MM.1S (cell line): Measurements from ENCODE around the gene CBX6.

Experiments
- DNase-seq: peaks from one replicate; pipeline ENCODE4 v3.0.0-alpha.2; 2015
- H2AFZ ChIP-seq: fragments of 300-600 bp; sonication (generic); 2 replicates; pipeline ENCODE4 v1.6.0; 2016; ENCODE audit warnings: antibody characterized with exemption, low read length
- H3F3A ChIP-seq: fragments of 300-600 bp; sonication (generic); 2 replicates; pipeline ENCODE4 v1.6.1; 2016; ENCODE audit warnings: mild to moderate bottlenecking, antibody characterized with exemption, low read length, moderate library complexity, mixed read lengths; ENCODE audit not compliant: insufficient read depth
- H3K27ac ChIP-seq: fragments of 300-600 bp; sonication (generic); 2 replicates; pipeline ENCODE4 v1.5.1; 2016; ENCODE audit warnings: mild to moderate bottlenecking, low read length
- H3K27me3 ChIP-seq: fragments of 300-600 bp; sonication (generic); replicated peaks from 2 replicates; pipeline ENCODE4 v1.6.0; 2016; ENCODE audit warnings: low read length; ENCODE audit not compliant: insufficient read depth
- H3K36me3 ChIP-seq: fragments of 300-600 bp; sonication (generic); replicated peaks from 2 replicates; pipeline ENCODE4 v1.6.1; 2016; ENCODE audit warnings: mild to moderate bottlenecking, low read length, mixed read lengths; ENCODE audit not compliant: insufficient read depth
- H3K4me1 ChIP-seq: fragments of 300-600 bp; sonication (generic); 2 replicates; pipeline ENCODE4 v1.6.1; 2016; ENCODE audit warnings: low read length, mixed read lengths
- H3K4me2 ChIP-seq: fragments of 300-600 bp; sonication (generic); 2 replicates; pipeline ENCODE4 v1.6.0; 2016; ENCODE audit warnings: low read depth, low read length
- H3K4me3 ChIP-seq: fragments of 300-600 bp; sonication (generic); 2 replicates; pipeline ENCODE4 v1.5.1; 2016; ENCODE audit warnings: low read length, mixed read lengths
- H3K79me2 ChIP-seq: fragments of 300-600 bp; sonication (generic); 2 replicates; pipeline ENCODE4 v1.6.1; 2016; ENCODE audit warnings: mixed run types, low read length, mixed read lengths
- H3K9ac ChIP-seq: fragments of 300-600 bp; sonication (generic); 2 replicates; pipeline ENCODE4 v1.6.1; 2016; ENCODE audit warnings: low read length, mixed read lengths
- H3K9me2 ChIP-seq: fragments of 300-600 bp; sonication (generic); replicated peaks from 2 replicates; pipeline ENCODE4 v1.6.1; 2016; ENCODE audit warnings: mild to moderate bottlenecking, low read length, mixed read lengths; ENCODE audit not compliant: insufficient read depth
- H3K9me3 ChIP-seq: fragments of 300-600 bp; sonication (generic); replicated peaks from 2 replicates; pipeline ENCODE4 v1.6.1; 2016; ENCODE audit warnings: mild to moderate bottlenecking, low read length, mixed read lengths; ENCODE audit not compliant: insufficient read depth
- H4K20me1 ChIP-seq: fragments of 300-600 bp; sonication (generic); 2 replicates; pipeline ENCODE4 v1.6.1; 2016; ENCODE audit warnings: mild to moderate bottlenecking, low read length, moderate library complexity, mixed read lengths; ENCODE audit not compliant: insufficient read depth
- EZH2 ChIP-seq: fragments of 300-600 bp; sonication (generic); optimal IDR thresholded peaks from 2 replicates; pipeline ENCODE3; 2017; ENCODE audit warnings: low read depth, mild to moderate bottlenecking, antibody characterized with exemption, low read length, mixed read lengths
- EZH2phosphoT487 ChIP-seq: fragments of 300-600 bp; sonication (generic); IDR thresholded peaks from 2 replicates; pipeline ENCODE4 v1.6.1; 2018; ENCODE audit warnings: antibody characterized with exemption, low read length
- TF ChIP-seq, protein P1 (sequence below): fragments of 300-600 bp; sonication (generic); IDR thresholded peaks from 2 replicates; pipeline ENCODE4 v1.5.1; 2016; ENCODE audit warnings: antibody characterized with exemption, low read length, mixed read lengths

Gene CBX6

DNA sequence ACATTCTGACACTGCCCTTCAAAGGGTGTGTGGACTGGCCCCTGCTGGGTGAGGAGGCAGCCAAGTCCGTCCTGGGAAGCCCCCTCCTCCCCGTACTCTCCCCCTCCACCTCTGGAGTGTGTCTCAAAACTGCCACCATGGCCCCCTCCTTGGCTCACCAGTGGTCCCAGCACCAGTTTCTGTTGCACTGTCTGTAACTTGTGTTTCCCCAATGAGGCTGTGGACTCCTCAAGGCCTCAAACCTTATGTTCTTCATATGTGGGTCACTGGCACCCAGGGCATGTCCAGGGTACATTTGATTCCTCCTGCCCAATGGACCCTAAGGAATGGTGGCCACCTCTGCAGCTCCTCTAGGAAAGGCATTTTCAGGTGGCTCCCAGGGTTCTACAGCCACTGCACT, 21.6 kb downstream of the CBX6 start:
- H3K27ac ChIP-seq, result no peak overlapping the region
- no peaks in the 10 kb centered on the region for H3K36me3 ChIP-seq
- H3F3A ChIP-seq, result no peaks in the 10 kb centered on the region
- DNase-seq, result no peak
- H4K20me1 ChIP-seq, result no peaks in the 10 kb centered on the region
- TF ChIP-seq, protein P1, sequence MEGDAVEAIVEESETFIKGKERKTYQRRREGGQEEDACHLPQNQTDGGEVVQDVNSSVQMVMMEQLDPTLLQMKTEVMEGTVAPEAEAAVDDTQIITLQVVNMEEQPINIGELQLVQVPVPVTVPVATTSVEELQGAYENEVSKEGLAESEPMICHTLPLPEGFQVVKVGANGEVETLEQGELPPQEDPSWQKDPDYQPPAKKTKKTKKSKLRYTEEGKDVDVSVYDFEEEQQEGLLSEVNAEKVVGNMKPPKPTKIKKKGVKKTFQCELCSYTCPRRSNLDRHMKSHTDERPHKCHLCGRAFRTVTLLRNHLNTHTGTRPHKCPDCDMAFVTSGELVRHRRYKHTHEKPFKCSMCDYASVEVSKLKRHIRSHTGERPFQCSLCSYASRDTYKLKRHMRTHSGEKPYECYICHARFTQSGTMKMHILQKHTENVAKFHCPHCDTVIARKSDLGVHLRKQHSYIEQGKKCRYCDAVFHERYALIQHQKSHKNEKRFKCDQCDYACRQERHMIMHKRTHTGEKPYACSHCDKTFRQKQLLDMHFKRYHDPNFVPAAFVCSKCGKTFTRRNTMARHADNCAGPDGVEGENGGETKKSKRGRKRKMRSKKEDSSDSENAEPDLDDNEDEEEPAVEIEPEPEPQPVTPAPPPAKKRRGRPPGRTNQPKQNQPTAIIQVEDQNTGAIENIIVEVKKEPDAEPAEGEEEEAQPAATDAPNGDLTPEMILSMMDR, result no peak
- TF ChIP-seq EZH2phosphoT487, result no peak
- no peak for TF ChIP-seq EZH2
- H3K79me2 ChIP-seq, result no peaks in the 10 kb centered on the region
- no peaks in the 10 kb centered on the region for H3K9me2 ChIP-seq
- no peak overlapping the region for H2AFZ ChIP-seq
- no peaks in the 10 kb centered on the region for H3K4me1 ChIP-seq
- no peak overlapping the region for H3K4me2 ChIP-seq
- peaks cover 81% of the 10 kb centered on the region for H3K27me3 ChIP-seq
- H3K9ac ChIP-seq, result no peak overlapping the region
- no peaks in the 10 kb centered on the region for H3K9me3 ChIP-seq
- no peak overlapping the region for H3K4me3 ChIP-seq

DNA sequence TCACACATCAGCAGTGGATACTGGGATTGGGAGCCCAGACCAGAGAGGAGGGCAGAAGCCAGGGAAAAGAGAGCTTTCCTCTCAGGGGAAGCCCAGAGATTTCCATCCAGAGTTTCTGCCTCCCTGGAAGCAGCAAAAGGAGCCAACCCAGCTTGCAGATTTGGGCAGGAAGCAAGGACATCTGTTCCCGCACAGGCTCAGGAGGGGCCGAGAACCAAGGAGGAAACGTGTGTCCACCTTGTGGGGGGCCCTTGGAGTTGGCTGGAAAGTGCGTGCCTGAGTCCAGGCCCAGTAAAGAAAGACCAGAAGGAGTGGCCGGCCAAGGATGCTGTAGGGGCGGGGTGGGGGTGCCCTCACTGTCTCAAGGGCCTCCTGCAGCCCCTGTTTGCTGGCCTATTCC, 22.2 kb downstream of the CBX6 start:
- no peaks in the 10 kb centered on the region for H3K4me1 ChIP-seq
- no peaks in the 10 kb centered on the region for H3K79me2 ChIP-seq
- no peaks in the 10 kb centered on the region for H3K9me3 ChIP-seq
- H3K27me3 ChIP-seq, result peaks cover 87% of the 10 kb centered on the region
- no peak overlapping the region for H3K27ac ChIP-seq
- no peak overlapping the region for H2AFZ ChIP-seq
- TF ChIP-seq EZH2phosphoT487 (no peak), EZH2 (no peak)
- TF ChIP-seq, protein P1, result no peak
- no peaks in the 10 kb centered on the region for H4K20me1 ChIP-seq
- no peaks in the 10 kb centered on the region for H3K9me2 ChIP-seq
- H3K36me3 ChIP-seq, result no peaks in the 10 kb centered on the region
- H3K4me3 ChIP-seq, result no peak overlapping the region
- H3F3A ChIP-seq, result no peaks in the 10 kb centered on the region
- DNase-seq, result no peak
- no peak overlapping the region for H3K9ac ChIP-seq
- H3K4me2 ChIP-seq, result no peak overlapping the region

DNA sequence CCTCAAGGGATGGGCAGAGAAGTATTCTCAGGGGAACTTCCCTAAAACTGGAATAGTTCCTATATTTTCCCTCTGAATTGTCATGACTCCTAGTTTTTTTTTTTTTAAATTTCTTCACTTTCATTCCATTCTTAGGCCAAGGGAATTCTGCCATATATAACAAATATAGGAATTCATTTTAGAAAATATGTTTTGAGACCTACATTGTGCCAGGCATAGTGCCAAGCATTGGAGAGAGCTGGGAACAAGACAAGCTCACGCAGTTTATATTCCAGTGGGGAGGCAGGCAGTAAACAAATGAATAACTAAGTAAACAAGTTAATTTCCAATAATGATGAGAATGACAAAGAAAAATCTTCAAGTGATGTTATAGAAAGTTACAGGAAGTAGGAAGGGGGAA, 25.6 kb downstream of the CBX6 start:
- H3K4me3 ChIP-seq, result no peak overlapping the region
- H3K27ac ChIP-seq, result no peak overlapping the region
- no peak for DNase-seq
- no peaks in the 10 kb centered on the region for H3K9me3 ChIP-seq
- H2AFZ ChIP-seq, result no peak overlapping the region
- H3K4me2 ChIP-seq, result no peak overlapping the region
- TF ChIP-seq EZH2phosphoT487, result no peak
- TF ChIP-seq EZH2, result no peak
- TF ChIP-seq, protein P1, result no peak
- H3F3A ChIP-seq, result no peaks in the 10 kb centered on the region
- no peaks in the 10 kb centered on the region for H4K20me1 ChIP-seq
- H3K4me1 ChIP-seq, result no peaks in the 10 kb centered on the region
- H3K9ac ChIP-seq, result no peak overlapping the region
- H3K9me2 ChIP-seq, result no peaks in the 10 kb centered on the region
- H3K27me3 ChIP-seq, result peaks cover 91% of the 10 kb centered on the region
- H3K79me2 ChIP-seq, result no peaks in the 10 kb centered on the region
- no peaks in the 10 kb centered on the region for H3K36me3 ChIP-seq
